Forelimb muscle (tissue), 1 donor: ENCODE data around the gene FAM98A. TPM values are rescaled to one million over a fixed set of nuclear protein-coding genes. Genes with fewer than 3 reads are reported as not detected.
A peak's percentile ranks its signal among the peaks of the same experiment; 100 is the strongest.

Source experiments
- DNase-seq: peaks from one replicate; pipeline ENCODE4 v3.0.0-alpha.2; 2013; ENCODE audit warnings: low read depth
- polyA plus RNA-seq: library from polyadenylated mRNA; unstranded; fragments of 120-200 nt; gene quantifications from one replicate; pipeline ENCODE4 v1.2.1, GENCODE V29; 2013; ENCODE audit not compliant: insufficient read length

FAM98A gene
- polyA plus RNA-seq, 1 donor, result 38.0 TPM

DNA sequence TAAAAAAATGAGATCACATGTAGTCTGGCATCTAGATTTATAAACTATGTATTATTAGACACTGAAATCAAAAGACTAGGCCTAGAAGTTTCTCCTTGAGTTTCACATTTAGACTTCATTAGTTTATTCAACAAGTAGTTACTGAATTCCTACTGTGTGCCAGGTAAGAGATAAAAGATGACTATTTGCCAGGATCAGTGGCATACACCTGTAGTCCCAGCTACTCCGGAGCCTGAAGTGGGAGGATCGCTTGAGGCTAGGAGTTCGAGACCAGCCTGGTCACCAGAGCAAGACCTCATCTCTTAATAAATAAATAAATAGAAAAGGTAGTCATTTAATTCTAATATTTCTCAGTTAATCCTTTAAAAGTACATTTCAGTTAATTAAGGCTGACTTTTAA is 2.1 kb downstream of the FAM98A start:
- DNase-seq, result no peak

DNA sequence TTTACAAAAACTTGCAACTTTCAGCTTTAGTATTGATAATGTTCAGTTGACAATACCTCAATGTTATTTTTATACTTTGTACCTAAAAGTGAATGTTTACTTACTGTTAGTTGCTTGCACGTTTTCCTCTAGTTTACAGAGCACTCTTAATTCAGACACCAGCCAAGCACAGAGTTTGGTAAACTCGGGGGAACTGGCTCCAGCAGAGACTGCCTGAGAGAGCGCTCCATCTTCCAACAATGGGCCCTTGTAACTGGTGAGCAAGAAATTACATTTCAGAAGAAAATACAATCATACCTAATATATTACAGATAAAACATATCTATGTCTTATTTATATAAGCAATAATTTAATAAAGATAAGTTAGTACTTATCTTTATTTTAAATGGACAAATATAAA is 3.7 kb downstream of the FAM98A start:
- DNase-seq, result no peak

DNA sequence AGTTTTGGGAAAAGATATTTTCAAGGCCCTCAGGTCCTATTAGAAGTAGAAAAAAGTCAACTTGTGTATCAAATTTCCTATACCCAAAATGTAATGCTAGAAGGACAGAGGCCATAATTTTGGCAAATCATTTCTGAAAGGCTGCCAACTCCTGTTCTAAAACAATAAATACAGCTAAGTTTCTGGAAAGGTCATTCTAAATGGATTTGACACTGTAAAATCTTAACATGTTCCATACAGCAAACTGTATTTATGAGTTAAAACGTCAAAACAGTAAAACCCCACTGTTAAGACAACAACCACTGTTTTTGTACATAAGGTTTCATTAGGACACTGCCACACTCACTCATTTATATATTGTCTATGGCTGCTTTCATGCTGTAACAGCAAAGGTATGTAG is 9.7 kb downstream of the FAM98A start:
- no peak for DNase-seq

DNA sequence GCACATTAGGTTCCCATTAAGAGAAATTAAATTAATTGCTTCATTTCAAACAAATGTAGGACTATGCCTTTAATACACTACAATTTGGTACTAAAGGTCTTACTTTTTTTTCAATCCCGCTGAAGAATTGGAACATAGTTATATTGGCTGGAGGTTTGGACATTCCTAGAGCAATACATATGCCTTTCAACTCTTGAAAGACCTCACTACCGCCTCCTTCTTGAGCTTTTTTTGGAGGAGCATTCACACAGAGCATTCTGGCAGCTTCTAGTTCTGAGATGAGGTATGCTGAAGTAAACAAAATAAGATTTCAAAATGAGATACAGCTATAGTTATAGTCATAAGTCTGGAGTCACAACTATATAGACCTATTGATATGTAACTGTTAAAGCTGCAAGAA is 10.9 kb downstream of the FAM98A start:
- DNase-seq, result peak; percentile 52

DNA sequence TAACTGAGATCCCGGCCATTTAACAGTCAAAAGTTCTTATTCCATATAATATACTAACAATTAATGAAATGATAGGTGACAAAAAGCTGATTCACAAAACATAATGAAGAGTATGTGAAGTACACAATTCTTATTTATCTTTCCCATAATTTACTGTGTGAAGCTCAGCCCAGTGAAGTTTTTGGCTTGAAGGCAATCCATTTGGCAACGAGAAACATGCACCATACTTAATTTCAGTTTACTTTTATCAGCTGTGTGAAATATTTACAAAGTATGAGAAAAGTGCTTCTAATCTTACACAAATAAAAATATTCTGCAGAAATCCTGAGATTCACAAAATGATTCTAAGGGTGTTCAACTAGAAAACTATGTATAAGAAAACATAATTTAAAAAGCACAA is 12.3 kb downstream of the FAM98A start:
- no peak for DNase-seq

DNA sequence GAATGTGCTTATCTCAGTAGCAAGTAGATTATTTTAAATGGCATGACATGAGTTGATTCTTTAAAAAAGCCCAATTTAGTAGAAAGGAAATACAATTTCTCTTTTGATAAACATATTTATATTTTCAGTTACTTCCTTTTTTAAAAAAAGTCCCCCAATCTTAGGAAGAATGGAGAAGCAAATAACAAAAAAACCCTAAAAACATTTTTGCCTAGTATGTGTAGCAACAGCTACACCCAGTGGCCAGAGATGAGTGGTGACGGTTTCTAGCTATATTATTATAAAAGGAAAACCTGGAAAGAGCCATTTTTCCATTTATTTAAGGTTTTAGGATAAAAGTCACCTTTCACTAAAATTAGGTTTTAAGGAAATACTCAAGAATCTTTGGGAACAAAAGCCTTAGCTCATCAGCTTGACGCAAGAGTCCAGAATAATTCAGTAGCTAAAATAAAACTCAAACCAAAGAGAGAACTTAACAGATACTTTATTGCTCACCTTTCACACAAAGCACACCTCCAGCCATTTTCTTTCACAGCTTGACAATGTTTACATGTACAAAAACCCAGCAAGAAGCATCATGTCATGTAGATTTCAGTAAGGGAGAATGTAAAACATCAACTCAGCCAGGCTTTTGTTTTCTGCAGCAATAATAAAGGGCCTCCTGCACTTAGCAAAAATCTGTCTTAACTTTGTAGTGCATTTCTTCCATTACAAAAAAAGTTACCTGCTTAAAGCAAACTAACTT is 15.7 kb downstream of the FAM98A start:
- no peak for DNase-seq

DNA sequence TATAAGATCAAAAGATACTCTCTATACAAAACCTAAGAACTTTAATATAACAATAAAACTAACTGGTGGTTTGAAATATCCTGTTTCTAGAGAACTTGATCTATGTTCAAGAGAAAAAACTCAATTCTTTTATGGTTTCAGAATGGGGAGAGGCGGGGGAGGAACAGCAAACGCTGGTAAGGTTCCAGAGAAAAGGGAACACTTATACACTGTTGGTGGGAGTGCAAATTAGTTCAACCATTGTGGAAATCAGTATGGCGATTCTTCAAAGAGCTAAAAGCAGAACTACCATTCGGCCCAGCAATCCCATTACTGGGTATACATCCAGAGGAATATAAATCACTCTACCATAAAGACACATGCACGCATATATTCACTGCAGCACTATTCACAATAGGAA is 17.2 kb downstream of the FAM98A start:
- no peak for DNase-seq

DNA sequence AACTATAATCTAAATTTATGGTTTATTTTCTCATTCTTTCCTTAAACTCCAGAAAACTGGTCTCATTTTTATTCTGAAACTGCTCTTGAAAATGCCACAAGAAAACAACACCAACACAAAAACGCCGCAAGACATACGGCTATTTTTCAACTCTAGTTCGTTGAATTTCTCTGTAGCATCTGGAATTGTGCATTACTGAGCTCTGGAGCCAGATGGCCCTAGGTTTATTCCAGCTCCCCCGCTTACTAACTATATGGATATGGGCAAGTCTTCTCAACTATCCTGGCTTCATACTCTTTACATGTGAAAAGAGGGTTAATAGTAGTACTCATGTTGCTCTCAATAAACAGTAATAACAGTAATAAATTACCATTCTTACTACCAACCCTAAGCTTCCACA is 19.9 kb downstream of the FAM98A start:
- DNase-seq, result no peak

DNA sequence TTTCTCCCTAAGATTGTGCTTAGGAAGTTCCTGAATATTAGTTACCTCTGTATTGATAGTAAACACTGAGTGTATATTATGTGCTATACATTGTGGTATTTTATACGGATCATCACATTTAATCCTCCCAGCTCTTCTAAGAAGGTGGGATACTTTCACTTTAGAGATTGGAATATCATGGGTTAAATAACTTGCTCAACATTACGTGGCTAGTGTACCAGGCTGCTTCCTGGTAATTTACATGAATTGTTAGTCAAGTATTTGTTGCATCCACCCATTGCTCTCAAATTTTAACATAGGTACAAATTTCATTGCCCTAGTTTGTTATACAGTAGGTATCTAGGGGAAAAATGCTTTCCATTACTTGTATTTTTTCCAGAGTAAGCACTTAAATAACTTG is 21.4 kb downstream of the FAM98A start:
- no peak for DNase-seq

DNA sequence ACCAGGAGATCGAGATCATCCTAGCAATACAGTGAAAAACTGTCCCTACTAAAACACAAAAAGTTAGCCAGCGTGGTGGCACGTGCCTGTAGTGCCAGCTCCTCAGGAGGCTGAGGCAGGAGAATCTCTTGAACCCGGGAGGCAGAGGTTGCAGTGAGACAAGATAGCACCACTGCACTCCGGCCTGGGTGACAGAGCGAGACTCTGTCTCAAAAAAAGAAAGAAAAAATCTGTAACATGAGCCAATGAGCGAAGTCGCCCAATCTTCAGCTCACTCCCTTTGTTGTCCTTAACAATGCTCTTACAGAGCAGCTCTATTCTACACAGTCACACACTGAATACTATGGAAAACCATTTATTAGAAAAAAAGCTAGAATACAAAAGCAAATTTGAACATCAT is 22.0 kb downstream of the FAM98A start:
- DNase-seq, result no peak

DNA sequence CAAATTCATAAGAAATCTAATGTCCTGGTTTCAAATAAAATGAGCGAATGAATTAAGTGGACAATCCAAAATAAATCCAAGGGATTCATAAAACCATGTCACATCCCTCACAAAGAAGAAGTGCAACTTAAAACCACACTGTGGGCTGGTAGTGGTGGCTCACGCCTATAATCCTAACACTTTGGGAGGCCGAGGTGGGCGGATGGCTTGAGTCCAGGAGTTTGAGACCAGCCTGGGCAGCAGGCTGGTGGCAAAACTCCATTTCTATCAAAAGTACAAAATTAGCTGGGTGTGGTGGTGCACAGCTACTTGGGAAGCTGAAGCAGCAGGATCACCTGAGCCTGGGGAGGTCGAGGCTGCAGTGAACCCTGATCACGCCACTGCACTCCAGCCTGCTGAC is 25.4 kb downstream of the FAM98A start:
- DNase-seq, result no peak

DNA sequence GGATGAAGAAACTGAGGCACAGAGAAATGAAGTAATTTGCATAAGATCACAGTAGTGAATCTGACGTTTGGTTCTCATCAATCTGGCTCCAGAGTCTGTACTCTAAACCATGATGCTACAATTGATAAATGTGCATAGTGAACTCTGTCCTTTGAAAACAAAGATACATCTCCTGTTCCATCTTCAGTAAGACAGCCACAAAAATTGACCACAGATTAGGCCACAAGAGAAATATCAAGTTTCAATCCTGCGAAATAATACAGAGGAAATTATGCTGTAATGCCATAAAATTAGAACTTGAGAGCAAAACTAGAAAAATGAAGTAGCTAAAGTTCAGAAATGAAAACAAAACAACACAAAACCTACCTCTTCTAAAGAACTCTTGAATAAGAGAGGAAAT is 28.4 kb downstream of the FAM98A start:
- no peak for DNase-seq

DNA sequence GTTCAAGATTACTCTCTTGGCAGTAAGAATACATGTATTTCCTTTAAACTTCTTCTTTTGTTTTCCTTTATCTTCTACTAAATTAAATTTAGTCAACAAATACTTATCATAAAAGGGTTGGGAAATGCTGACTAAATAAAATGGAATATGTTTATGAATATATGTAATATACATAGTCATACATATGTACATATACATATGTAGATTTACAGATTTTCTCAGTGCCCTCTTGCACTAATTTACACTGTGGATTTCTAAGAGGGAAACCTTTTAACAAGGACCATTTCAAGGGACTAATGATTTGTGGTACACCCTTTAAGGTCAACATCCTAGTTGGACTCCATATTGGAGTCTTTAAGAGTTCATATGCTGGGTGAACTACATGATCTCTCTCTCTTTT is 37.2 kb downstream of the FAM98A start:
- DNase-seq, result no peak

DNA sequence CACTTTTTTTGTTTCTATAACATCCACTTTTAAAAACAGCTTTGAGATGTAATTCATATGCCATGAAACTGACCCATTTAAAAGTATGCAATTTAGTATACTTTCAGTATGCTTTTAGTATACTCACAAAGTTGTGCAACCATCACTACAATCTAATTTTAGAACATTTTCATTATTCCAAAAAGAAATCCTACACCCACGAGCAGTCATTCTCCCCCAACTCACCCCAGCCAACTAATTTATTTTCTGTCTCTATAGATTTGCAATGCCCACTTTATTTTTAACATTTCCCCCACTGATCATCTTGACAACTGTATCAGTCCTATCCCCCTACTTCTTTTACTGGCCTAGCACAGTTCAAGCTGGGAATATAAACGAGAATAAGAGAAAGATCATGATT is 39.1 kb downstream of the FAM98A start:
- no peak for DNase-seq

DNA sequence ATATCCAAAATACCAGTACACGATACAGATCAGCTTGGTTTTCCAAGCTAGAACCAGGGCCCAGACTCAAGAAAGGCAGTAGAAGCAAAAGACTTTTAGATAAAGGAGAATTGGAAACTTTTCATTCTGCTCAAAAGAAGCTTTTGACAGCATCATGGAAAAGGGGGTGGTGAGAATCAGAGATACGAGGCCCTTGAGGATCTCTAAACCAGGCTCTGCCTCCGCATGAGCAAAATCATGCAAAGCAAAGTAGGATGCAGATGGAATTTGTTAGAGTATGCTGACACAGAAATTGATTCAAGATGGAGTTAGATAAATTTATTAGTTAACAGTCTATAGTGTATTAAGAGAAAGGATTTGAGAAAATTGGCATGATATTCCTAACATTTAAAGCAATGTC is 39.8 kb downstream of the FAM98A start:
- no peak for DNase-seq

DNA sequence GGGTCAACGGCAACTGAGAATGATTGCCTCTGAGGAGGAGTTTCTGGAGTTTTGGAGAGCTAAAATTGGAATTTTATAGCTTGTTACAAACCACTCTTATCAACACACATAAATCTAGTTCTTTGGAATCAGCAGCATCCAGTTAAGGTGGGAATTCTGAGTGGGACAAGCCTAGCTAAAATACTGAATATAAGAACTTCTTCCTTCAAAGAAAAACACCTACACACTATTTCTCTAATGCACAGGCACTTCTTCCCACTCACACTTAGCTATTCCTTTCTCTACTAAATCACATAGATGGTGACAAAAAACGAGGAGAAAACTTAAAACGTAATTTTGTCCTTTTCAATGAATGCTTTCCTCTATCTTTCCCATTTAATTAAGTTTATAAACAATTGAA is 43.4 kb downstream of the FAM98A start:
- DNase-seq, result no peak

DNA sequence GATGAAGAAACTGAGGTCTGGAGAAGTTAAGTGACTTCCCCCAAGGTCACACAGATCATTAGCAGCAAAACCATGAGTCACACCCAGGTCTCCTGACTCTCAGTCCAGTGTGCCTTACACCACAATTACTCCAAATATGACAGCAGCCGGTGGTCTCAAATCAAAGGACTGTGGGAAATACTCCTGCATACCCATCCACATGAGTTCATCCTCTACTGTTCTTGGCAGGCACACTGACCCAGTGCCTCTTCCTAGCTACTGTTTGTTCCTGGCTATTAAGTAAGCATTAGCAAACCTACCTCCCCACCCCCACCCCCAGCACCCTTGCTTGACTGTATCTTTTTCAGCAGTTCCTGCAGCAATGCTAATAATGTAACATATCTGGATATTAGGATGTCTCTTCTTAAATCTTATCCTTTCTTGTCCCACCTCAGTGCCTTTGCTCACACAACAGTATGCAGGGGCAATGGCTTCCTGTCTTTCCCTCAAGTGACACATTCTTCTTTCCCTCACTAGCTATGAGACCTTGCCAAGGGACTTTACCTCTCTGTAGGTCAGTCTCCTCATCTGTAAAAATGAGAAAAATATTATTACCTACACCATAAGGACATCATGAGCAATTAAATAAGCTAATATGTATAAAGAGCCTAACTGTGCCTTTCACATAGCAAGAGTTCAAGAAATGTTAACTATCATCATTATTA is 46.2 kb downstream of the FAM98A start:
- no peak for DNase-seq

DNA sequence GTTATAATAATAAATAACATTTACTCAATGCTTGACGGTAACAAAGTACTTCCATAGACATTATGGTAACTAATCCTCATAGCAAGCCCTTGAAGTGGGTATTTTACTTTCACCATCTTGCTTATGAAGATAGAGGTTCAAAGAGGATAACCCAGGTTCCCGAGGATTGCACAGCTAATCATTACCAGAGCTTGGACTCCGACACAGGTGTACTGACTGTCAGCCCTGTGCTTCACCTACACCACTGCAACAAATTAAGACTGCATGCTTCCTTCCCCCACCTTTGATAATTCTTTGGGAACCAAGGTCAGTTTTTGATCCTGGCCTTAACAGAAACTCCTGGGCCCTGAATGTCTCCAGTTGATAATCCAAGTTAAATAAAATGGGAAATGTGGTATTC is 48.9 kb downstream of the FAM98A start:
- no peak for DNase-seq

DNA sequence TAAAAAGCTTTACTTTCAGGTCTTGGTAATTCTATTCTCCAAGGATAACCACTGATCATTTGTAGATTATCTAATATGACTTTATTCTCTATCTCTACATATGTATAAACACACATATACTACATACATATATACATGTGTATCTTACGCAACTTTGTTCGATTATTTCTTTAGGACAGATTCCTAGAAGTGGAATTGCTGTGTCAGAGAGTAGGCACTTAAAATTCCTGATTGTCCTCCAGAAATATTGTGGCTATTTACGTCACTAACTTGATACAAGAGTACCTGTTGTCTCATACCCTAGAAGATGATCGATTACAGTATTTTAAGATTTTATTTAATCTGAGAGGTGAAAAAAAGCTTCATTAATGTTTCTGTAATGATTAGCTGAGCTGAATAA is 57.9 kb downstream of the FAM98A start:
- DNase-seq, result no peak

DNA sequence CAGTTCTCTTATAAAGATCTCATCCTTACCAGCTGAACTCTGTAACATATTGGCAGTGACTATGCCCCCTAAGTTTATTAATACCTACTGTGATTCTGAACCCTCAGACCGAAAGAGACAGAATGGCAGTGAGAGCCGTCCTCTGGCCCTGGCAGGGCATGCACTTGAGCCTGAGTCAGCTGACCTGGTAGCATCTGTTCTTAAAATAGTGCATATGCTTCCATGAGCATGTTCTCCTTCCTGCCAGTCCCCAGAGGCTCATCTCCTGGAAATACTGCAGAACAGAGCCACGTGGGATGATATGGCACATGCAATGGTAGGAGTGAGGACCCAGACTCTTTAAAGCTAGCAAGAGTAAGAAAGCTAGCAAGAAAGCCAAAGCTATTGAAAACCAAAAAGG is 63.7 kb downstream of the FAM98A start:
- no peak for DNase-seq
